Epidermal melanocyte (primary cell): ENCODE measurements around the gene PEX11B.
"Not testable (repeated sequence)": the region's sequence is repeated elsewhere in the genome, so short reads cannot be mapped to it uniquely, and the experiment has no call there.

Experiments
- DNase-seq: peaks from one replicate; pipeline ENCODE4 v3.0.0; 2011; ENCODE audit warnings: low spot score; ENCODE audit not compliant: insufficient read length

The PEX11B gene

DNA sequence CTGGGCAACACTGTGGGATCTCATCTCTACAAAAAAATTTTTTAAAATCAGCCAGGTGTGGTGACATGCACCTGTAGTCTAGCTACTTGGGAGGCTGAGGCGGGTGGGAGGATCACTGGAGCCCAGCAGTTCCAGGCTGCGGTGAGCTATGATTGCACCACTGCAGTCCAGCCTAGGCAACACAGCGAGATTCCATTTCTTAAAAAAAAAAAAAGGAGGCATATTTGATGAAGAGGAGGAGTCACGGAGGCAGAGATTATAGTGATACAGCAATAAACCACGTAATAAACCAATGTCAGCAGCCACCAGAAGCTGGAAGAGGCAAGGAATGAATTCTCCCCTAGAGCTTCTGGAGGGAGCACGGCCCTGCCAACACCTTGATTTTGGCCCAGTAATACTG lies 35.3 kb upstream of the PEX11B start:
- no peak for DNase-seq

DNA sequence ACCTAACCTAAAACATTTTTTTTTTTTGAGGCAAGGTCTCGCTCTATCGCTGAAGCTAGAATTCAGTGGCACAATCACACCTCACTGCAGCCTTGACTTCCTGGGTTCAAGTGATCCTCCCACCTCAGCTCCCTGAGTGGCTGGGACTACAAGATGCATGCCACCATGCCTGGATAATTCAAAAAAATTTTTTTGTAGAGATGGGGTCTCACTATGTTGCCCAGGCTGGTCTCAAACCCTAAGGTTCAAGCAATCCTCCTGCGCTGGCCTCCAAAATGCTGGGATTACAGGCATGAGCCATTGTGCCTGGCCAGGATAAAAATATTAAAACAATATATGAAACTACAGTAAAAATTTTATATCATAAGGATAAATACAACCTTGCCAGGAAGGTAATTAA lies 34.4 kb upstream of the PEX11B start:
- DNase-seq, result no peak

DNA sequence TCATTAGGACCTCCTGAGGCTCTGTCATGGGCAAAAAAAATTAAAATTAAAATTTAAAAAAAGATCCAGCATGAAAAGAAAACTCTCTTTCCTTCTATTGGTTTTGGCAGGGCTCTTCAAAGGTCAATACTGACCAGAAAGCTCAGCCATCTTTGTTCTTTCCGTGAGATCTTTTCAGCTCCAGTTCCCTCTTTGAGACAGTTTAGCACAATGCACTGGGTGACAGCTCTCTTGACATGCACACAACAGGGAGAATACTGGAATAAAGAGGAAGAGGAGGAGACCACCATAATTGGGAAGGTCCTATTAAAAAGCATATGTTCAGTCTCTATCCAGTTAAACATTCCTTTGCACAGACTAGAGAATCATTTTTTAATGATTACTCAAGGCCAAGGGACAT lies 33.0 kb upstream of the PEX11B start:
- DNase-seq, result no peak

DNA sequence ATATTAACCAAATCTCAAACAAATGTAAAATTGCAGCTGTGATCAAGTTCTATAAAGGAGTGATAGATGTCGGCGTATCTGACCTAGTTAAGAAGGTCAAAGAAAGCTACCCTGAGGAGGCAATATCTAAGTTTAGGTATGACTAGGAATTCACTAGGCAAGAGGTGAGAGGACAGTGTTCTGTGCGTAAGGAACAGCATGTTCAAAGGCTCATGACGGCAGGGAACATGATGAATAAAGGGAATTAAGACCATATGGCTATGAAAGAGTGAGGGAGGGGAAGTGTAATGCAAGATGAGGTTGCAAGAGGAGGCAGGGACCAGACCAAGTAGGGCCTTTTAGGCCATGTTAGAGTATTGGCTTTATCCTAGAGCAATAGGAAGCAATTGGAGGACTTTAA lies 30.7 kb upstream of the PEX11B start:
- no peak for DNase-seq

DNA sequence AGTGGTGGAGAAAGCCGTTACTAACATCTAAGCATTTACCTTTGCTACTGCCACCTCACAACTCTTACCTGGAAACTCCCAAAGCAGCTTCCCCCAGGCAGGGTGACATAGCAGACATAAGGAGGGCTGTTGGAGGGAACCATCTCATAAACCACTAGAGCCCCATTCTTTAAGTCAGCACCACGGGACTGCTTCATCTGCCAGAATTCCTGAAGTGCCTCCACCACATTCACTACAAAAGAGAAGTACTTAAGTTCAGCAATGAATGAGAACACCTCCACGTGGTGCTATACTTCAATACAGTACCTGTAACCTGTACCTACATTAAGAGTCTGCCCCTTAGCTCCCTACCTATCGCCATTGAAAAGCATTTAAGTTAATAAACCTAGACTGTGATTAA lies 29.0 kb upstream of the PEX11B start:
- DNase-seq, result no peak

DNA sequence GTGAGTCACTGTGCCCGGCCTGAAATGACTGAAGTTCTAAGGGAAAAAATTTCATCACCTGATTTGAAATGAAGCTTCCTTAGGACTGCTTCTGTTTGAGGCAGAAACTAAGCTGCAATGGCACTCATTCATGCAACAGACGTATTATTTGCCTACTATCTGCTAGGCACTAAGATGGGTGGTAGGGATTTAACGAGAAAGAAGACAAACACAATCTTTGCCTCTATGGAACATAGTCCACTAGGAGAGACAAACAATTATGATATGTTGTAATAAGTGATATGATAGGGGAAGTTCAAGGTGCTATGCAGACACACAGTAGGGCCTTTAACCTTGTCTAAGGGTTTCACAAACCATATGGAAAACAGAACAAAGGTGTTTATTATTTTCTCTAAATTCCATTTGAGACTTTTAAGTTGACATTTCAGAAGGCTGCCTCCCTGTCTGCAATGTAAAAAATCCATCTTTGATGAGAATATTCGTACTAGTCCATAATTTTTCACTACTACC lies 28.0 kb upstream of the PEX11B start:
- DNase-seq, result no peak

DNA sequence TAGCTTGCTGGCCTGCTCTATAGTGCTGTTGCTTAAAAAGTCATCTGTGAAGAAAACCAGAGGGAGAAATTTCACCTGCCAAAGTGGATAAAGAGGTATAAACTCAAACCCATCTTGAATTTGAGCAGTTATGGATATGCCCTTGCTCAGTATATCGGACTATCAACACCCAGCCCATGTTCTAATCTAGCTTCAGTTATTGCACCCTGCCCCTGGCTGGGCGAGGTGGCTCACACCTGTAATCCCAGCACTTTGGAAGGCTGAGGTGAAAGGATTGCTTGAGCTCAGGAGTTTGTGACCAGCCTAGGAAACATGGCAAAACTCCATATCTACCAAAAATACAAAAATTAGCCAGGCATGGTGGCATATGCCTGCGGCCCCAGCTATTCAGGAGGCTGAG lies 26.0 kb upstream of the PEX11B start:
- no peak for DNase-seq

DNA sequence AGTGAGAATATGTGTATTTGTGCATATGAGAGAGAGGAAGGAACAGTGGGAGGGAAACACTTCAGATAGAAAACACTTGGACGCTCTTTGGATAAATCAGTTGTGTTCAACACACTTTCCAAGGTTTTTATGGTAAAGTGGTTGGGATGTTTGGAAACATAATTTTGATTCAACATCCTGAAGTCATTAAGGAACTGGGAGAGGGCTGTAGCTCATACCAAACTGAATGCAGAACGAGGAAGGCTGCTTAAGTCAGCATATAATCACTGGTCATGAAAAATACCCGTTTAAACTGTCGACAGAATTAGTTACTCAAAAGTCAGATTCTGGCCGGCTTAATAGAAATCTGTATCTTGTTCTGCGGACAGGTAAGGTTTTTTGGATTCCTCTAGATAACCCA lies 24.4 kb upstream of the PEX11B start:
- no peak for DNase-seq

DNA sequence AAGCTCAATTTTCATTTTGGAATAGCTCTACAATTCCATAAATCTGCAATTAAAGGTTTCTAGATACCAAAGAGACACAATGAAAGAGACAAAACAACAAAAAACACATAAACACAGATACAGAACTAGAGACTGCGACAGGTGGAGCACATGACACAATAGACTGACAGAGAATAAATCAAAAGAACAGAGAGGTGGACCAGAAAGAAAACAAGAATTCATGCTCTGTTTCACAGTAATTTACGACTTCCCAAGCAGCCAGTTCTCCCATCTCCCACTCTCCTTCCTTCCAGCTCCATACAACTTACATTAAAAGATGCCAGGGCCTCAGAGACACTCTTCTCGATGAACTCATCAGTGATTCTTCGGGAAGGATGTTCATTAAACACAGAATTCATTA lies 23.9 kb upstream of the PEX11B start:
- no peak for DNase-seq

DNA sequence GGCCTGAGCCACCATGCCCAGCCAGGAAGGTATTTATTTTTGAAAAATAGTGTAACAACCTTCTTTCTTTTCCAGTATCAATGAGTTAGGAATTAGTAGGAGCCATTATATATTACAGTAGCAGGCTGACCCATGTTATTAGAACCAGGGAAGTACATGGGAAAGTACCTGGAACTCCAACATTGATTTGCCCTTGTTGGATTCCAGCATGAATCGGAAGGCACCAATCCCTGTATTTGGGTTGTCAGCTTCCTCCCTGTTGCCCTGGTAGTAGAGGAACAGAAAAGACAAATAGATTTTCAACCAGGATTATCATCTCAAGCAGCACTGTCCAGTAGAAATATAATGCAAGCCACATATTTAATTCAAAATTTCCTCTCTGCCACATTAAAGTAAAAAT lies 18.9 kb upstream of the PEX11B start:
- no peak for DNase-seq

DNA sequence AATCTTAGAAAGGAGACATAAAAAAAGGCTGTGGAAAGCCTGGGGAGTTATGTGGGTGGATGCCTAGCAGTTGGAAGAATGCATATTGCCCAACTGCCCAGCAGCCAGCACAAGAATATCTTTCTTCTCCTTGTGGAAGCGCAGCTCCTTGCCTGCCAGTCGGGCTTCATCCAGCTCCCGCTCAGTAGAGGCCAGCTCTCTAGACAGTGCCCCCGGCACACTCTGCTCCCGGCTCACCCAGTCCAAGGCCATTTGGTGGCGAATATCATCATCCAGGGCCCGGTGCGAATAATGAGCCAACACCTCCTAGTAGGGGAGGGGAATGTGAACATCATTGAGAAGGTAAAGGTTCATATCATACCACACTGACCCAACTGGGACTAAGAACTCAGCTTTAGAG lies 17.7 kb upstream of the PEX11B start:
- no peak for DNase-seq

DNA sequence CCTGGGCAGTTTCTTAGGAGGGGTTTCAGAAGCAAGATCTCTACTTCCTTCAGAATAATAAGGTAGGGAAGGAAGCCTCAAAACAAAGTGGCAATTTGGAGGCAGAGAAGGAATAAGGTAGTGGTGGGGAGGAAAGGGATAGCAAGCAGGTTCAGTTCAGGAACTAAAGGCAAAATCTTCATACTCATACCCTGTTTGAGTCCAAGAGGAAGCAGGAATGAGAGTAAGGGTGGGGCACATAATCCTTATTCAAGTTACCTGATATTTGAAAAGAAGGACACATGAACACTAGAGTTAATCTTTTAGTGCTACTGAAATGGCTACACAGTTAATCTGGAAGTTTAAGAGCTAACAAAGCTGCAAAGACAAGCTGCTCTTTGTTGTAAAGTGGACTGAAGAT lies 17.2 kb upstream of the PEX11B start:
- DNase-seq, result no peak

DNA sequence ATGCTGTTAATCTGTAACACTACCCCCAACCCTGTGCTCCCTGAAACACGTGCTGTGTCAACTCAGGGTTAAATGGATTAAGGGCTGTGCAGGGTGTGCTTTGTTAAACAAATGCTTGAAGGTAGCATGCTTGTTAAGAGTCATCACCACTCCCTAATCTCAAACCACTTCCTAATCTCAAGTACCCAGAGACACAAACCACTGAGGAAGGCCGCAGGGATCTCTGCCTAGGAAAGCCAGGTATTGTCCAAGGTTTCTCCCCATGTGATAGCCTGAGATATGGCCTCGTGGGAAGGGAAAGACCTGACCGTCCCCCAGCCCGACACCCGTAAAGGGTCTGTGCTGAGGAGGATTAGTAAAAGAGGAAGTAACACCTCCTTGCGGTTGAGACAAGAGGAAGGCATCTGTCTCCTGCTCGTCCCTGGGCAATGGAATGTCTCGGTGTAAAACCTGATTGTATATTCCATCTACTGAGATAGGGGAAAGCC lies 14.0 kb upstream of the PEX11B start:
- DNase-seq, result not testable (repeated sequence)

DNA sequence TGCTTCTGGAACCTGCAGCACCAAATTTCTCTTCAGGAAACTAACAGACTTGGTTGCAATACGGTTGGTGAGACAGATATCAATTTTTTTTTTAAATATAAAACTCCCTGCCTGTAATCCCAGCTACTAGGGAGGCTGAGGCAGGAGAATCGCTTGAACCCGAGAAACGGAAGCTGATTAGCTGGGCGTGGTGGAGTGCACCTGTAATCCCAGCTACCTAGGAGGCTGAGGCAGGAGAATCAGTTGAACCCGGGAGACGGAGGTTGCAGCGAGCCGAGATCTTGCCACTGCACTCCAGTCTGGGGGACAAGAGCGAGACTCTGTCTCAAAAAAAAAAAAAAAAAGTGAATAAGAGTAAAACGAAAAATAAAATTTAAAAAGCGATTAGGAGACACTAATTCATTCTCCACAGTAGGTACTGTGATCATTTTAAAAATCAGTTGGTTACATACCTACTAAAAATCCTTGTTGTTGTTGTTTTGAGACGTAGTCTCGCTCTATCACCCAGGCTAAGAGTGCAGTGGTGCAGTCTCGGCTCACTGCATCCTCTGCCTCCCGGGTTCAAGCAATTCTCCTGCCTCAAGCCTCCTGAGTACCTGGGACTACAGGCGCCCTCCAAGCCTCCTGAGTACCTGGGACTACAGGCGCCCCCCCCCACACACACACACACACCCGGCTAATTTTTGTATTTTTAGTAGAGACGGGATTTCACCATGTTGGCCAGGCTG lies 9.6 kb upstream of the PEX11B start:
- DNase-seq, result no peak

DNA sequence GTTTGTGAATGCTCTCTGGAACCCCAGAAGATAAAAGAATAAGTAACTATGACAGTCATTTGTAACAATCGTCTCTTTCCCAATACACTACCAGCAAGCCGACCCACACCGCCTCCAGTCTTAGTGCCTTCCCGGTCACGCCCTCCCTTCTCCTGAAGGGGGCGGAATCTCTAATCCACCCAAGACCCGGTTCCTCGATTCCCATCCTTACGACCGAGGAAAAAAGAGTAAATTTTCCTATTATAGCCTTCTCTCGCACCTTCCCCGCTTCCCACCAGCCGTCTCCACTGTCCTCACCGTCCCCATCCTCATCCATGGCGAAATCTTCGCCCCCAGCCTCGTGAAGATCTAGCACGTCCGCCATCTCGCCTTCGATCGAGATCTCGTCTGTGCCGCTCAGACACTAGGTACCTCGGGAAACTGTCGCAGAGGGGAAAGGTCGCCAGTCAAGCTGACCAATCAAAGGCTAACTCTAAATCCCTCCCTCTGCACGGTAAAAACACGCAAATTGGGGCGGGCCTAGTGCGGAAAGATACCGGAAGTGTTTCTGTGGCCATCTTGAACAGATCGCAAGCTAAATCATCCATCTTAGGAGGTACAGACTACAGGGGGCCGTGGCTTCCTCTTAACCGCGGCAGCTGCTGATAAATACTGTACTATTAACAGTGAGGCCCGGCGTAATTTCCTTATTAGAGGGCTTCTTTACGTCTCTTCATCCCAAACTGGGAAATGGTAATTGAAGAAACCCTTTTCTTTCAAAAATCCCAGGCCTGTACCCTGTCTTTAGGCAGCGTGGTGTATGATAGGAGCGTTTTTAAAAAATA lies 8.8 kb upstream of the PEX11B start, which contains the start of gene RBM8A:
RBM8A (minus strand) TSS at position 422 of the 824 bp plus-strand sequence; CDS start at position 364, 58 bp downstream.
- DNase-seq, result peak; percentile 74

DNA sequence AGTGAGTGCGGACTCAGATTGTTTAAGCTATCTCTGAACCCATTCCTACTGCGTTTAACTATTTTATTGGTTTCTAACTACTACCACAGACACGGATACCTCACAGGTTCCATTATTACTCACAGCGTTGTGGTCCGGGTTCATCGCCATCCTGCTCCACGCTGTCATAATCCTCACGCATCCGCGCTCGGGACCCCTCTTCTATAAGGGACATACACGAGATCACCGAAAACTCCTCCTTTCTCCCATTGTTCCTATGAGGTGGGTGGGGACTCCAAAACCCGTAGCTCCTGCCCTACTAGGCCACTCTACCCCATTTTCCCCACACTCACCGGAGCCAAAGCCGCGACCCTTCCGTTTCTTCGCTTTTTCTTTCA lies 8.2 kb upstream of the PEX11B start:
- no peak for DNase-seq

DNA sequence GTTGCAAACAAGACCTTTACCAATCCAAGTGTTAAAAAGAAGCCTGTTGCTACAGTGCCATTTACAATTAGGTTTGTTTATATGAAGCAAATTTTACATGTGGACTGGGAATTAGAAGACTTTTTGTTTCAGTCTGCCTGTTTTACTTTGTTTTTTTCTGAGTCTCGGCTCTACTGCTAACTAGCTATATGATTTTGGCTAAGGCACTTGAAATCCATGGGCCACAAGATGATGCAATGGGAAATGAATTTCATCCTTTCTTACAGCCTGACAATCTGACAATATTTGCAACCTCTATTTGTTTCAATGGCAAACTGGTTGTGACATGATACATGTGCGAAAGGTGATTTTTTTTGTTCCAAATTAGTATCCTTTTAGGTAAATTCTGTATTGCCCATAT lies 3.7 kb upstream of the PEX11B start:
- no peak for DNase-seq

DNA sequence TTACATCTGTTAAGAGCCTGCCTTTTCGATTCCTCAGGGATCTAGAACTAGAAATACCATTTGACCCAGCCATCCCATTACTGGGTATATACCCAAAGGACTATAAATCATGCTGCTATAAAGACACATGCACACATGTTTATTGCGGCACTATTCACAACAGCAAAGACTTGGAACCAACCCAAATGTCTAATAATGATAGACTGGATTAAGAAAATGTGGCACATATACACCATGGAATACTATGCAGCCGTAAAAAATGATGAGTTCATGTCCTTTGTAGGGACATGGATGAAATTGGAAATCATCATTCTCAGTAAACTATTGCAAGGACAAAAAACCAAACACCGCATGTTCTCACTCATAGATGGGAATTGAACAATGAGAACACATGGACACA lies 1.8 kb upstream of the PEX11B start:
- DNase-seq, result not testable (repeated sequence)

DNA sequence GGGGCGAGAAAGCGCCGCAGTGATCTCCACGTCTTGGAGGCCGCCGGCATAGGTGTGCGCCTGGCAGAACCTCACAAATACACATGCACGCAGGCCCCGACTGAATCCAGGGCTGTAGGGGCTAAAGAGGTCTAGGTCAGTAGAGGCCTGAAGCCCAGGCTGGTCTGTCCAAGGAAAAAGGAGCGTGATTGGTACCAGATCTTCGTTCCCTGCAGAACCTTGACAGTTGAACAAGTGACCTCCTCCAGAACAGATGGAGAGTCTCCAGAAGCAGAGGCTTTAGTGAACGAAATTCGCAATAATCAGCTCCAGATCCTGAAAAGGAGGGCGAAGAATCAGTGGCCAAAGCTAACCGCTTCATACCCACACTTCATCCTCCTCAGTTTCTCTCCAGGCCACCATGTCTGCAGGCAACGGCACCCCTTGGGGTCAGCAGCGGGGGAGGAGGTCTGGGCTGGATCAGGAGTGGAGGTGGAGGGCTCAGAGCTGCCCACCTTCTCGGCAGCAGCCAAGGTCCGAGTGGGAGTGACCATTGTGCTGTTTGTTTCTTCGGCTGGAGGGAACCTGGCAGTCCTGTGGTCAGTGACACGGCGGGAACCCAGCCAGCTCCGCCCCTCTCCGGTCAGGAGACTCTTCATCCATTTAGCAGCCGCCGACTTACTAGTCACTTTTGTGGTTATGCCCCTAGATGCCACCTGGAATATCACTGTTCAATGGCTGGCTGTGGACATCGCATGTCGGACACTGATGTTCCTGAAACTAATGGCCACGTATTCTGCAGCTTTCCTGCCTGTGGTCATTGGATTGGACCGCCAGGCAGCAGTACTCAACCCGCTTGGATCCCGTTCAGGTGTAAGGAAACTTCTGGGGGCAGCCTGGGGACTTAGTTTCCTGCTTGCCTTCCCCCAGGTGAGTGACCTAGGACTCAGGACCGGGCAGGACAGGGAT lies 749 bp upstream of the PEX11B start:
- no peak for DNase-seq

DNA sequence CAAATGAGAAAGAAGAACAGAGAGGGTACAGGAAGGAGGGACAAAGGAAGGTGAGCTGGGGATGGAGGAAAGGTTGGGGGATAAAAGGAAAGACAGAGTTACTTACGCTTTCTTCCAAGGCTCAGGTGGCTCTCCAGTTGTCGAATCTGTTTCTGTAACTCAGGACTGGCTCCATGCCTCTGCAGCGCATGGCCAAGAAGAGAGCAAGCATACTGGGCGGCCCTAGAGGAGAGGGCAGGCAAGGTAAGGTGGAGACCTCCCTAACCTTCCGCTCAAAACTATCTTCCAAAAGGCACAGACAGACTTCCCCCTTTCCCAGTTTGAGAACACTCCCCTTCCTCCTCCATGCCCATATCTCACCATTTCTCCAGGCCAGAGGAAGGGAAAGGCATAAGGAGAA lies 922 bp downstream of the PEX11B start:
- no peak for DNase-seq

DNA sequence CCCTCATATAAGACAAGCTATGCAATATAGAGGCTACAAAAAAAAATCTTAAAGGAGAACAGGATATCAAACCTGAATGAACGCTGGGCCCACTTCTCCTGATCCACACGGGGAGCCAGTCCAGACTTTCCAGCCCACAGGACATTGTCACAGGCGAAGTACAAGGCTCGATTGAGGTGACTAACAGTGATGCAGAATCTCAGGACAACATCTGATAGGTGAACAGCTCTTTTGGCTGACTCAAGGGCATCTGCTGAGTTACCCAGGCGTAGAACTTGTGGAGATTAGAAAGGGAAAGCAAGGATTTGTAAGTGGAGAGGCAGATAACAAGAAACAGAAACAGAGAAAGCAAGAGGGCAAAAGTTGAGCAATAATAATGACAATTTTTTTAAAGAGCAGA lies 1.8 kb downstream of the PEX11B start:
- no peak for DNase-seq
